CD14-positive monocyte (primary cell): ENCODE data around the gene JAG2. TPM values are rescaled to one million over a fixed set of nuclear protein-coding genes. Genes with fewer than 3 reads are reported as not detected.

Experiments
- DNase-seq, 3 donors: peaks; one replicate each; pipeline ENCODE4 v3.0.0-alpha.2; 2011 to 2022
- H2AFZ ChIP-seq: 2 replicates; pipeline ENCODE4 v1.6.0; 2012; ENCODE audit warnings: mild to moderate bottlenecking, low read depth, low read length, inconsistent platforms; ENCODE audit not compliant: insufficient read depth, poor library complexity, severe bottlenecking
- H3K27ac ChIP-seq, 2 donors: 1 replicate in 1 of 2; 2 replicates in 1 of 2; pipeline ENCODE4 v1.5.1; 2012 to 2013; ENCODE audit warnings: low read length in 2 of 2, control low read depth in 1 of 2, inconsistent platforms in 1 of 2, low read depth in 1 of 2, mild to moderate bottlenecking in 1 of 2
- H3K27me3 ChIP-seq, 2 donors: one replicate each; pipeline versions ENCODE4 v1.6.0 to v1.6.1; 2011 to 2013; ENCODE audit warnings: low read length in 2 of 2; ENCODE audit not compliant: control insufficient read depth in 2 of 2, insufficient read depth in 2 of 2
- H3K36me3 ChIP-seq, 2 donors: replicated peaks in 1 of 2; 1 replicate in 1 of 2; 2 replicates in 1 of 2; pipeline versions ENCODE4 v1.5.1 to v1.6.1; 2012 to 2013; ENCODE audit warnings: low read length in 2 of 2, control low read depth in 1 of 2, inconsistent platforms in 1 of 2, mild to moderate bottlenecking in 1 of 2; ENCODE audit not compliant: insufficient read depth in 2 of 2, control insufficient read depth in 1 of 2
- H3K4me1 ChIP-seq, 2 donors: 1 replicate in 1 of 2; 2 replicates in 1 of 2; pipeline versions ENCODE4 v1.5.1 to v1.6.1; 2012 to 2013; ENCODE audit warnings: low read length in 2 of 2, control low read depth in 1 of 2, inconsistent platforms in 1 of 2, mild to moderate bottlenecking in 1 of 2, moderate library complexity in 1 of 2; ENCODE audit not compliant: insufficient read depth in 2 of 2, control insufficient read depth in 1 of 2
- H3K4me2 ChIP-seq: replicated peaks from 2 replicates; pipeline ENCODE3; 2012; ENCODE audit warnings: low read length, moderate library complexity, mild to moderate bottlenecking; ENCODE audit not compliant: poor library complexity, severe bottlenecking; ENCODE audit errors: extremely low read depth
- H3K4me3 ChIP-seq, 3 experiments: fragments of 200-600 bp in 1 of 3; sonication (generic) in 1 of 3; replicated peaks in 1 of 3; 1 replicate in 2 of 3; 2 replicates in 1 of 3; pipeline ENCODE4 v1.5.1; 2011 to 2013; ENCODE audit warnings: low read length in 3 of 3, mild to moderate bottlenecking in 3 of 3, control low read depth in 2 of 3, low read depth in 2 of 3, inconsistent platforms in 1 of 3, moderate library complexity in 1 of 3
- H3K79me2 ChIP-seq: 2 replicates; pipeline ENCODE4 v1.6.0; 2012; ENCODE audit warnings: mild to moderate bottlenecking, control low read depth, inconsistent platforms, low read length, moderate library complexity; ENCODE audit not compliant: insufficient read depth
- H3K9ac ChIP-seq: 2 replicates; pipeline ENCODE4 v1.6.0; 2017; ENCODE audit warnings: low read length, mild to moderate bottlenecking; ENCODE audit not compliant: insufficient read depth, poor library complexity, severe bottlenecking
- H3K9me3 ChIP-seq, 2 donors: replicated peaks in 1 of 2; 1 replicate in 1 of 2; 2 replicates in 1 of 2; pipeline versions ENCODE4 v1.5.1 to v1.6.1; 2012 to 2013; ENCODE audit warnings: low read length in 2 of 2, control low read depth in 1 of 2; ENCODE audit not compliant: control insufficient read depth in 1 of 2, insufficient read depth in 1 of 2
- H4K20me1 ChIP-seq: 2 replicates; pipeline ENCODE4 v1.6.0; 2012; ENCODE audit warnings: mild to moderate bottlenecking, low read length, control low read depth, moderate library complexity; ENCODE audit not compliant: insufficient read depth
- H3K27ac Mint-ChIP-seq, 7 donors: one replicate each; pipeline ENCODE4 v1.8.0; 2020; ENCODE audit warnings: mild to moderate bottlenecking in 7 of 7, mixed read lengths in 7 of 7, moderate library complexity in 6 of 7, inconsistent platforms in 2 of 7
- H3K27me3 Mint-ChIP-seq, 3 donors: one replicate each; pipeline ENCODE4 v1.8.0; 2021 to 2022; ENCODE audit warnings: low read depth in 3 of 3, mild to moderate bottlenecking in 3 of 3, mixed read lengths in 3 of 3, moderate library complexity in 3 of 3, inconsistent platforms in 1 of 3
- H3K36me3 Mint-ChIP-seq, 2 donors: one replicate each; pipeline ENCODE4 v1.8.0; 2020; ENCODE audit warnings: mixed read lengths in 2 of 2, inconsistent platforms in 1 of 2, mild to moderate bottlenecking in 1 of 2
- H3K4me1 Mint-ChIP-seq: one replicate; pipeline ENCODE4 v1.8.0; 2020; ENCODE audit warnings: mild to moderate bottlenecking, mixed read lengths
- H3K4me3 Mint-ChIP-seq, 2 donors: one replicate each; pipeline ENCODE4 v1.8.0; 2020; ENCODE audit warnings: mild to moderate bottlenecking in 2 of 2, mixed read lengths in 2 of 2, moderate library complexity in 1 of 2
- H3K9me3 Mint-ChIP-seq, 7 donors: one replicate each; pipeline ENCODE4 v1.8.0; 2020 to 2022; ENCODE audit warnings: mixed read lengths in 7 of 7, mild to moderate bottlenecking in 6 of 7, moderate library complexity in 6 of 7, inconsistent platforms in 2 of 7
- WGBS: methylation state at CpG from one replicate; pipeline ENCODE4 v1.1.5; 2013; ENCODE audit warnings: missing lambda C conversion rate; ENCODE audit not compliant: insufficient coverage; 5-methylcytosine and 5-hydroxymethylcytosine counted together
- intact Hi-C, 2 donors: fragments of 100-400 bp; cut with micrococcal nuclease; formaldehyde crosslinking; loops; one replicate each; pipeline versions ENCODE4 v1.15.0 to v1.15.1; 2023
- polyA plus RNA-seq, 3 donors: library from polyadenylated mRNA; depleted of rRNA in 1 of 3; unstranded in 2 of 3; stranded (reverse) in 1 of 3; fragments of 300-500 nt in 2 of 3; fragments of >200 nt in 1 of 3; fragmentation: Illumina TruSeq in 2 of 3; gene quantifications; 1 replicate in 2 of 3; 2 replicates in 1 of 3; pipeline ENCODE4 v1.2.3, GENCODE V29; 2012 to 2021
- TF ChIP-seq, protein P1 (sequence below): fragments of 200-600 bp; IDR thresholded peaks from one replicate; pipeline ENCODE4 v1.8.0; 2022; ENCODE audit warnings: antibody characterized with exemption, mild to moderate bottlenecking

Gene JAG2
- polyA plus RNA-seq, 3 donors: 1.2 TPM; not detected in 2

DNA sequence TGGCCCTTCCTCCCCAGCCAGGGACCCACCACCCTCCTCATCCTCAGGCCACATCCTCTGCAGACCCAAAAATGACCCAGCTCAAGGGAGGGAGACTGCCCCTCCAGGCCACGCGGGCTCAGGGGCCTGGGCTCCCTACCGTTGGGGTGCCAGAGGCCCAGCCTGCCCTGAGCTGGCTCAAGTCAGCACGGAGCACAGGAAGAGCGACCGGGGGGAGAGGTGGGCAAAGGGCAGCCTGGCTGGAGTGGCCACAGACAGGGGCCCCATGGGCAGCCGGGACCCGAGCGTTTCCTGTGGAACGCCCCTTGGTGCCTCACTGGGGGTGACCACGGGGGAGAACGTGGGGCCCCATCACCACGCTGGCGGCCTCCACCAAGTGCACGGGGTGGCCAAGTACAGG, 10.7 kb downstream of the JAG2 start:
- no peaks in the 10 kb centered on the region for H3K36me3 Mint-ChIP-seq
- TF ChIP-seq, protein P1, sequence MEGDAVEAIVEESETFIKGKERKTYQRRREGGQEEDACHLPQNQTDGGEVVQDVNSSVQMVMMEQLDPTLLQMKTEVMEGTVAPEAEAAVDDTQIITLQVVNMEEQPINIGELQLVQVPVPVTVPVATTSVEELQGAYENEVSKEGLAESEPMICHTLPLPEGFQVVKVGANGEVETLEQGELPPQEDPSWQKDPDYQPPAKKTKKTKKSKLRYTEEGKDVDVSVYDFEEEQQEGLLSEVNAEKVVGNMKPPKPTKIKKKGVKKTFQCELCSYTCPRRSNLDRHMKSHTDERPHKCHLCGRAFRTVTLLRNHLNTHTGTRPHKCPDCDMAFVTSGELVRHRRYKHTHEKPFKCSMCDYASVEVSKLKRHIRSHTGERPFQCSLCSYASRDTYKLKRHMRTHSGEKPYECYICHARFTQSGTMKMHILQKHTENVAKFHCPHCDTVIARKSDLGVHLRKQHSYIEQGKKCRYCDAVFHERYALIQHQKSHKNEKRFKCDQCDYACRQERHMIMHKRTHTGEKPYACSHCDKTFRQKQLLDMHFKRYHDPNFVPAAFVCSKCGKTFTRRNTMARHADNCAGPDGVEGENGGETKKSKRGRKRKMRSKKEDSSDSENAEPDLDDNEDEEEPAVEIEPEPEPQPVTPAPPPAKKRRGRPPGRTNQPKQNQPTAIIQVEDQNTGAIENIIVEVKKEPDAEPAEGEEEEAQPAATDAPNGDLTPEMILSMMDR: no peak
- no peak overlapping the region for H3K4me2 ChIP-seq
- H3K4me1 ChIP-seq: no peaks in the 10 kb centered on the region
- no peaks in the 10 kb centered on the region for H4K20me1 ChIP-seq
- H3K4me3 Mint-ChIP-seq: no peak overlapping the region
- 75% methylated on average over 15 of the region's 15 CpGs for WGBS
- no peak overlapping the region for H3K4me3 ChIP-seq
- DNase-seq: no peak
- no peaks in the 10 kb centered on the region for H3K9me3 ChIP-seq
- no peaks in the 10 kb centered on the region for H3K9me3 Mint-ChIP-seq
- H2AFZ ChIP-seq: no peak overlapping the region
- intact Hi-C loops: no loop called here
- no peak overlapping the region for H3K27ac Mint-ChIP-seq
- H3K79me2 ChIP-seq: no peaks in the 10 kb centered on the region
- H3K27me3 ChIP-seq: no peaks in the 10 kb centered on the region
- no peaks in the 10 kb centered on the region for H3K4me1 Mint-ChIP-seq
- H3K36me3 ChIP-seq: no peaks in the 10 kb centered on the region
- H3K27ac ChIP-seq: no peak overlapping the region
- no peak overlapping the region for H3K9ac ChIP-seq
- peaks cover 4 to 13% (median 8%) of the 10 kb centered on the region in 3 donors for H3K27me3 Mint-ChIP-seq

GRCh38 chr14:105156414-105157375, 11.9 kb downstream of the JAG2 start:
- H3K27ac Mint-ChIP-seq: no peak overlapping the region

More at GRCh38 chr14:105156414-105157375, 11.9 kb downstream of the JAG2 start:
- Histone ChIP-seq H3K9me3 (no peaks in the 10 kb centered on the region), H3K36me3 (no peaks in the 10 kb centered on the region), H2AFZ (no peak overlapping the region), H3K4me2 (no peak overlapping the region), H3K27me3 (no peaks in the 10 kb centered on the region), H4K20me1 (no peaks in the 10 kb centered on the region), H3K79me2 (no peaks in the 10 kb centered on the region), H3K4me3 (no peak overlapping the region), H3K4me1 (no peaks in the 10 kb centered on the region), H3K9ac (no peak overlapping the region), H3K27ac (no peak overlapping the region)
- intact Hi-C loops: no loop called here
- H3K27me3 Mint-ChIP-seq: peaks cover 1 to 16% (median 11%) of the 10 kb centered on the region in 3 donors
- no peaks in the 10 kb centered on the region for H3K36me3 Mint-ChIP-seq
- WGBS: 92% methylated on average over 31 of the region's 31 CpGs
- no peak overlapping the region for H3K4me3 Mint-ChIP-seq
- no peaks in the 10 kb centered on the region for H3K4me1 Mint-ChIP-seq
- TF ChIP-seq, protein P1: no peak
- peaks cover 0 to 1% (median 0%) of the 10 kb centered on the region in 7 donors for H3K9me3 Mint-ChIP-seq
- DNase-seq: no peak
